ENCODE data around the gene PTH1R. TPM values are rescaled to one million over a fixed set of nuclear protein-coding genes. Genes with fewer than 3 reads are reported as not detected.
A peak's percentile ranks its signal among the peaks of the same experiment; 100 is the strongest.

PTH1R gene
- total RNA-seq, 1 donor from 2014 or later, result 14.5 TPM

- peaks cover 90% of the 10 kb centered on the region for H3K4me1 ChIP-seq
- intact Hi-C loops (cut with DNase I), result no loop called here
These were observed 57.8 kb downstream of the PTH1R start for GRCh38 chr3:46935168-46935858.

GRCh38 chr3:46935989-46936558 is 58.6 kb downstream of the PTH1R start:
- peak; percentile 49 for DNase-seq
- Histone ChIP-seq H3K36me3 (peaks cover 44% of the 10 kb centered on the region), H3K9me3 (no peaks in the 10 kb centered on the region), H3K4me1 (peaks cover 83% of the 10 kb centered on the region), H3K27me3 (ENCODE audit: low read depth) (no peaks in the 10 kb centered on the region), H3K4me3 (no peak overlapping the region), H3K27ac (peak overlapping the region; percentile 66)
- no peak for TF ChIP-seq CTCF (IDR thresholded peaks at IDR 0.05)
- ATAC-seq, result no peak
- intact Hi-C loops (cut with DNase I), result no loop called here

More at GRCh38 chr3:46935168-46935858, 57.8 kb downstream of the PTH1R start:
- peak overlapping the region; percentile 66 for H3K27ac ChIP-seq
- H3K27me3 ChIP-seq (ENCODE audit: low read depth), result no peaks in the 10 kb centered on the region
- DNase-seq, result peak; percentile 76
- peaks cover 38% of the 10 kb centered on the region for H3K36me3 ChIP-seq
- peak; percentile 53 for TF ChIP-seq CTCF (IDR thresholded peaks at IDR 0.05)
- H3K4me3 ChIP-seq, result no peak overlapping the region
- ATAC-seq, result peak; percentile 76 to 79
- no peaks in the 10 kb centered on the region for H3K9me3 ChIP-seq

GRCh38 chr3:46936733-46937250 is 59.3 kb downstream of the PTH1R start:
- peak; percentile 24 for DNase-seq
- Histone ChIP-seq H3K27me3 (ENCODE audit: low read depth) (no peaks in the 10 kb centered on the region), H3K4me3 (no peak overlapping the region), H3K36me3 (peaks cover 44% of the 10 kb centered on the region), H3K9me3 (no peaks in the 10 kb centered on the region), H3K27ac (peak overlapping the region; percentile 66), H3K4me1 (peaks cover 80% of the 10 kb centered on the region)
- no peak for ATAC-seq
- no peak for TF ChIP-seq CTCF (IDR thresholded peaks at IDR 0.05)
- intact Hi-C loops (cut with DNase I), result no loop called here

- no peak for ATAC-seq
- intact Hi-C loops (cut with DNase I), result no loop called here
These were observed 60.6 kb downstream of the PTH1R start for GRCh38 chr3:46938118-46938517.

More at GRCh38 chr3:46938118-46938517, 60.6 kb downstream of the PTH1R start:
- Histone ChIP-seq H3K36me3 (peaks cover 44% of the 10 kb centered on the region), H3K27me3 (ENCODE audit: low read depth) (no peaks in the 10 kb centered on the region), H3K9me3 (no peaks in the 10 kb centered on the region), H3K4me3 (no peak overlapping the region), H3K27ac (no peak overlapping the region), H3K4me1 (peaks cover 76% of the 10 kb centered on the region)
- no peak for DNase-seq
- no peak for TF ChIP-seq CTCF (IDR thresholded peaks at IDR 0.05)
